ENCODE data around the gene GTF2A1L.

DNA sequence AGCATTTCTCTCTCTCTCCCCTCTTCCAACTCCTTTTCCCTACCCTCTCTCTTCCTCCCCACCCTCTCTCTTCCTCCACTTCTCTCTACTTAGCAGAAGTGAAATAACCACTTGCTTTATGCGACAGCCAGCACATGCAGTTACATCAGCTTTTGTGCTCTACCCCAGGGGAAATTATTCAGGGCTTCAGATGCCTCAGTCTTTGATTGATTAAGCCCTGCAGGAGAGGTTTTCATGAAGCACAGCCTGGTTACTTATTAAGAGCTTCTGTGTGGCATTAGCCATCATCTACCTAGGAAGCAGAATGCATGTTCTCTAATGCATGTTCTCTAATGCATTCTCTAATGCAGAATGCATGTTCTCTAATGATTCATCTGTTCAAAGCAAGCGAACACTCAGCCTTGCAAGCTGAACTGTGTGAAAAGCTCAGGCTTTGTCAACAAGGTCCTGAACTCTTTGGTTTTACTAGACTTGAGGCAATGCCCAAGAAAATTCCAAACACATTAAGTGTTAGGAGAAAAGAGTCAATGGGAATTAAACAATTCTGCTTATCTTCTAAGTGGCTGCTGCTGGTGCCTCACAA lies 81.8 kb downstream of the GTF2A1L start:
- no peak for TF ChIP-seq CTCF (IDR thresholded peaks at IDR 0.05; ENCODE audit: poor library complexity)
- TF ChIP-seq EZH2phosphoT487 (IDR thresholded peaks at IDR 0.05; ENCODE audit: low read depth, severe bottlenecking, unreplicated experiment) = no peak
